GM12801 (cell line): Measurements from ENCODE around the gene C4orf33.

Experiments used
- TF ChIP-seq, protein P1 (sequence below): IDR thresholded peaks from one replicate; pipeline ENCODE4 v1.5.1; 2011; ENCODE audit warnings: control low read depth; ENCODE audit not compliant: insufficient read length; ENCODE audit errors: extremely low read depth

The C4orf33 gene

DNA sequence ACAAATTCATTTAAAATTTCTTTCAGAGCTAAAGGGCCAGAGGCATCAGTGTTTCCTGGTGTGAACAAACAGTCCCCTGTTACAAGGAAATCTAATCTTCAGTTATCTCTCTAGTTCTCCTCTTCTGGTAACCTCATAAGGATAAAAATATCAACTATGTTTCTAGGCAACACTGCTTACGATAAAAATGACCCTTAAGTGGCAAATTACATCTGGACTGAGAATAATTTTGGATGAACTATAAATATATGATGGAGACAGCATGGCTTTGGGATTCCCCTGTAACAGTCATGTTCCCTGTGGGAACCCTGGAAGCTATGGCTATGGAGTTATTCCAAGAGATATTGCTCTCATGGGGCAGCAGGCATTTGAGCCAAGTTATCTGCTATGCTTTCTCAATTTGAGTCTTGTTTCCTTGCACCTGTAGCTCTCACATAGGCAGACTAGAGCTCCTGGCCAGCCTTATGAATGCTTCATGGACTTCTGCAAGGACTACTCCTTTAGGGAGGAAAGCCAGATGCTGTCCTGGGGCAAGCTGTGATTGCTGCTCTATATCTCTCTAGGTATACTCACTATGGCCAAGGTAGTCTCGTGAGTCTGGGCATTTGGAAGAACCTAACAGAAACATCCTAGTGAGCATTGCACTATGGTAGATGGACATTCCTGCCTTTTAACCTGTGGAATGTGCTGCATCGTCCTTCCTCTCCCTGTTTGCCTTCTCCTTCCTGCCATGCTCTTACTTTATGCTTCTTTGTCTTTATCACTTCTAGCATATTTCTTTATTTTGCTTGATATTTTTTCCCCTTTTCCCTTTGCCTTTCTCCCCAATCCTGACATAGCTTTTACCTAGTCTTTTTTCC lies 14.2 kb downstream of the C4orf33 start:
- TF ChIP-seq, protein P1, sequence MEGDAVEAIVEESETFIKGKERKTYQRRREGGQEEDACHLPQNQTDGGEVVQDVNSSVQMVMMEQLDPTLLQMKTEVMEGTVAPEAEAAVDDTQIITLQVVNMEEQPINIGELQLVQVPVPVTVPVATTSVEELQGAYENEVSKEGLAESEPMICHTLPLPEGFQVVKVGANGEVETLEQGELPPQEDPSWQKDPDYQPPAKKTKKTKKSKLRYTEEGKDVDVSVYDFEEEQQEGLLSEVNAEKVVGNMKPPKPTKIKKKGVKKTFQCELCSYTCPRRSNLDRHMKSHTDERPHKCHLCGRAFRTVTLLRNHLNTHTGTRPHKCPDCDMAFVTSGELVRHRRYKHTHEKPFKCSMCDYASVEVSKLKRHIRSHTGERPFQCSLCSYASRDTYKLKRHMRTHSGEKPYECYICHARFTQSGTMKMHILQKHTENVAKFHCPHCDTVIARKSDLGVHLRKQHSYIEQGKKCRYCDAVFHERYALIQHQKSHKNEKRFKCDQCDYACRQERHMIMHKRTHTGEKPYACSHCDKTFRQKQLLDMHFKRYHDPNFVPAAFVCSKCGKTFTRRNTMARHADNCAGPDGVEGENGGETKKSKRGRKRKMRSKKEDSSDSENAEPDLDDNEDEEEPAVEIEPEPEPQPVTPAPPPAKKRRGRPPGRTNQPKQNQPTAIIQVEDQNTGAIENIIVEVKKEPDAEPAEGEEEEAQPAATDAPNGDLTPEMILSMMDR, result no peak

DNA sequence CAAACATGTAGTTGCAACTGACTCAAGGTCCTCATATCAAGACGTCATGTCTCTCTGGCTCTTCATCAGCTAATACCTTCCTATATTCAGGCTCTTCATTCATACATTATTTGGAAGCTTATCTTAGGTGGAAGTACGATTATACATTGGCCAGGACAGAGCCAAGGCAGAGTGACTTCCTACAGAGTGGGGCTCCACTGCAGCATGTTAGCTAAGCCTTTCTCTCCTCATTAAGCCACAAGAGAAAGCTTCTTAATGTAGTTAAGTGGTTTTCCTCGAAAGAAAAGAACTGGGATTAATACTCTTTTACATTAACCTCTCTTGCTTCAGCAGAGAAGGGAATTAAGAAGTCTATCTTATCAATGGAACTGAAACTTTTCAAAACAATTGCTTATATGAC lies 15.0 kb downstream of the C4orf33 start:
- TF ChIP-seq, protein P1, result no peak

DNA sequence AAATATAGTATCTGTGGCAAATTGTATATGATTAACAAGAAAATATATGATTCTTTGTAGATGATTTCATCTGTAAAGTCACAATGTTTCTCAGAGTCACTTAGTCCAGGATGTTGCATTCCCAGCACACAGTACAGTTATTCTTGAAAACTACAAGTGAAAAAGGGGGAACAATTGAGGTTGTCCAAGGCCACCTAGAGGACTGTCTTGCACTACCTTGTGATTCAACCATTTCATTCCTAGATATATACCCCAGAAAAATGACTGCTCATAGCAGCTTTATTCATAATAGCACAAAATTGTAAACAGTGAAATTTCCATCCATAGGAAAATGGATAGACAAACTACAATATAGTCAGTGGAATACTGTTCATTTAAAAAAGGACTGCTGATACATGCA lies 16.0 kb downstream of the C4orf33 start:
- TF ChIP-seq, protein P1, result no peak

DNA sequence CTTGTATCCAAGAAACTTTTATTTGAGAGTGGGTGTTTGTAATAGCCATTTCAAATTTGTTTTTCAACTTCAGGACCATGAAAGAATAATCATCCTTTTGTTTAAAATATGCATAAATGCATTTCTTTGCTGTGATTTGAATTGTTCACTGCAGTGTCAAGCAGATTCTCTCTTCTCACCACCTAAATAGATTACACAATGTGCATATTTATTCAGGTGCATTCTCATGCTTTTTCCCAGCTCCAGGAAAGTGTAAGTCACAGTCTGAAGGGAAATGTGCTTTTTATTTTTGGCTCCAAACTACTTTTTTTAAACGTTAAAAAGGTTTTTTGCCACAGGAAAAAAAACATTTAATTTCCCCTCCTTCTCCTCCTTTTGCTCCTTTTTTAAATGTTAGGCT lies 17.5 kb downstream of the C4orf33 start:
- TF ChIP-seq, protein P1, result no peak

DNA sequence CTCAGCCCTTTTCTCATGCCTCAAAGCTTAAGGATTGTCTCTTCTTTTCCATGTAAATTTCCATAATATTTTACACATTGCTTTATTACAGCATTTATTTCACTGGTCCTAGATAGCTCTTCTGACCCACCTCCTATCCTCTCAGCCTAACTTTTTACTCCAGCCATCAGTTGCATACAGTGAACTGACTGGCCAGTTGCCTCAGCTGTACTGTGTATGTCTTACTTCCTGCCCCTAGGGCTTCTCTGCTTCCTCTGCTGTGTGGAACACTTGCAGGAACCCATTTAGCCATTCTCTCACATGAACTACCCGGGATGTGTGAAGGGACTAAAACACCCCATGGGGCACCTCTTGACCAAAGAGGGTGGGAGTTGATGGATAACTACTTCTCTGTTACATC lies 18.0 kb downstream of the C4orf33 start:
- TF ChIP-seq, protein P1, result no peak

DNA sequence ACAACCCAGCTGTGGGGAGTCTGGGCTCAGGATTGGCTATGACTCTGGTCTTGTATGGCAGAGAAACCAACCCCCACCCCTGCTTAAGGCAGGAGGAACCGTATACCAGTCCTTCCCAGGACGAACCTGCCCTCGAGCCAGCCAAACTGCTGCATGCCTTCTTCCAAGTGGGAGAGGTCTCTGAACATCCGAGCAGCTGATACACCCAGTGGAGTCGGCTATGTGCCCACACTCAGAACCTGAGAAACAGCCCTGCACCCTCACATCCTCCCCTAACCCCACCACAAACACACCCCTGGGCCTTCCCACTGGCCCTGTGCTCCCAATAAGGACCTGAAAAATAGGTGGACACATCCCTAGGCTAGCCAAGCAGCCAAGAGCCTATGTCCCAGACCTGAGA lies 21.8 kb downstream of the C4orf33 start:
- TF ChIP-seq, protein P1, result no peak

DNA sequence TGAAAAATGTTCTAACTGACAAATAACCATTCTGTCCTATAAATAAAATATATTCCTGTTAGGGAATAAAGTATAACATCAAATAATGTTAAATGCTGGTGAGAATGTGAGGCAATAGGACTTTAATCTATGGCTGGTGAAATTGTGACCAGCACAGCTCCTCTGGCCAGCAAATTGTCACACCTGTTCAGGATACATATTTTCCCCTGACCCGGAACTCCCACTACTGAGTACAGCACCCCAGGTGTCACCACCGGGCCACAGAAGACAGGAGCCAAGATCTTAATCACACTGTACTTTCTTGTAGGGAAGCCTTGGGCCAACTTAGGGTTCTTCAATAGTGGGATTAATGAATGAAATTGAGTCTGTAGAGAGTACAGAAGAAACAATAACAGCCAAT lies 33.2 kb downstream of the C4orf33 start:
- TF ChIP-seq, protein P1, result no peak
